Uterus (tissue), 4 donors: ENCODE results near the gene ARHGAP8. TPM values are rescaled to one million over a fixed set of nuclear protein-coding genes. Genes with fewer than 3 reads are reported as not detected.
"Not testable (repeated sequence)": the region's sequence is repeated elsewhere in the genome, so short reads cannot be mapped to it uniquely, and the experiment has no call there.

Experiments used
- DNase-seq, 2 donors: peaks; one replicate each; pipeline ENCODE4 v3.0.0-alpha.2; 2019 to 2020
- H3K27ac ChIP-seq, 2 donors: fragments of 200-600 bp; sonication (generic); 1 replicate in 1 of 2; 2 replicates in 1 of 2; pipeline ENCODE4 v1.5.1; 2016 to 2018
- H3K27me3 ChIP-seq, 2 donors: fragments of 200-600 bp; sonication (generic); one replicate each; pipeline ENCODE4 v1.5.1; 2018 to 2019; ENCODE audit warnings: control low read depth in 1 of 2
- H3K36me3 ChIP-seq, 2 donors: fragments of 200-600 bp; sonication (generic); one replicate each; pipeline ENCODE4 v1.5.1; 2019; ENCODE audit warnings: control low read depth in 1 of 2
- H3K4me1 ChIP-seq, 2 donors: fragments of 200-600 bp; sonication (generic); one replicate each; pipeline ENCODE4 v1.5.1; 2018 to 2019; ENCODE audit warnings: control low read depth in 1 of 2
- H3K4me3 ChIP-seq, 2 donors: fragments of 200-600 bp; sonication (generic); 1 replicate in 1 of 2; 2 replicates in 1 of 2; pipeline ENCODE4 v1.5.1; 2018 to 2019; ENCODE audit warnings: mild to moderate bottlenecking in 1 of 2
- H3K9me3 ChIP-seq, 2 donors: fragments of 200-600 bp; sonication (generic); one replicate each; pipeline ENCODE4 v1.5.1; 2019; ENCODE audit warnings: control low read depth in 1 of 2
- CTCF ChIP-seq, 4 experiments: fragments of 200-600 bp in 2 of 4; fragments of 450-650 bp in 2 of 4; sonication (generic) in 2 of 4; IDR thresholded peaks; one replicate each; pipeline ENCODE4 v1.5.1; 2016 to 2019; ENCODE audit warnings: antibody characterized with exemption in 4 of 4, mild to moderate bottlenecking in 2 of 4, moderate library complexity in 1 of 4
- POLR2A ChIP-seq, 2 donors: fragments of 450-650 bp; IDR thresholded peaks; one replicate each; pipeline ENCODE4 v1.6.1; 2016; ENCODE audit warnings: antibody characterized with exemption in 2 of 2, mild to moderate bottlenecking in 1 of 2, moderate library complexity in 1 of 2
- intact Hi-C: fragments of 100-400 bp; cut with DNase I; formaldehyde crosslinking; loops from one replicate; pipeline ENCODE4 v1.15.1; 2023; ENCODE audit warnings: low total_unique reads
- total RNA-seq, 4 donors: library from RNA; depleted of rRNA in 3 of 4; stranded (reverse); fragments of >200 nt in 3 of 4; gene quantifications; one replicate each; pipeline versions ENCODE4 v1.1.0 to v1.2.4, GENCODE V29; 2014 to 2023
- donor health status: DM: yes; HTN: yes; CAD: no.

Gene ARHGAP8
- total RNA-seq, 4 donors from 2014 or later, result 1.8 to 4.4 TPM; not detected in 2

- no peak for DNase-seq
- Histone ChIP-seq H3K4me3 (no peak overlapping the region), H3K4me1 (no peaks in the 10 kb centered on the region), H3K27me3 (peaks cover 0 to 8% of the 10 kb centered on the region in 2 donors), H3K27ac (no peak overlapping the region), H3K9me3 (no peaks in the 10 kb centered on the region), H3K36me3 (no peaks in the 10 kb centered on the region)
- no peak for TF ChIP-seq POLR2A (IDR thresholded peaks at IDR 0.05)
- TF ChIP-seq CTCF (IDR thresholded peaks at IDR 0.05), result no peak
- intact Hi-C loops, result no loop called here
These were observed 6.3 kb upstream of the ARHGAP8 start for GRCh38 chr22:44745853-44746789.

GRCh38 chr22:44747784-44748127 lies 4.6 kb upstream of the ARHGAP8 start:
- H3K36me3 ChIP-seq, DNase-seq, H3K4me1 ChIP-seq, H3K4me3 ChIP-seq, intact Hi-C loops, H3K9me3 ChIP-seq, H3K27ac ChIP-seq: not testable (repeated sequence)
- peaks cover 0 to 12% of the 10 kb centered on the region in 2 donors for H3K27me3 ChIP-seq

- H3K27ac ChIP-seq, result no peak overlapping the region
- no peak for DNase-seq
- H3K27me3 ChIP-seq, result peaks cover 0 to 18% of the 10 kb centered on the region in 2 donors
- no peak overlapping the region for H3K4me3 ChIP-seq
- H3K9me3 ChIP-seq, result peaks cover 0 to 9% of the 10 kb centered on the region in 2 donors
- TF ChIP-seq CTCF (IDR thresholded peaks at IDR 0.05) (no peak), POLR2A (IDR thresholded peaks at IDR 0.05) (no peak)
- intact Hi-C loops, result no loop called here
- no peaks in the 10 kb centered on the region for H3K36me3 ChIP-seq
- H3K4me1 ChIP-seq, result peaks cover 0 to 5% of the 10 kb centered on the region in 2 donors
These were observed 3.9 kb upstream of the ARHGAP8 start for GRCh38 chr22:44748524-44748923.

GRCh38 chr22:44750481-44750880 lies 1.9 kb upstream of the ARHGAP8 start:
- Histone ChIP-seq H3K27ac (no peak overlapping the region), H3K9me3 (peaks cover 0 to 9% of the 10 kb centered on the region in 2 donors), H3K4me3 (no peak overlapping the region), H3K27me3 (peaks cover 0 to 22% of the 10 kb centered on the region in 2 donors), H3K4me1 (peaks cover 0 to 5% of the 10 kb centered on the region in 2 donors), H3K36me3 (no peaks in the 10 kb centered on the region)
- no peak for DNase-seq
- TF ChIP-seq CTCF (IDR thresholded peaks at IDR 0.05), result no peak
- no peak for TF ChIP-seq POLR2A (IDR thresholded peaks at IDR 0.05)
- intact Hi-C loops, result no loop called here

GRCh38 chr22:44753189-44754042 lies 1.0 kb downstream of the ARHGAP8 start:
- TF ChIP-seq POLR2A (IDR thresholded peaks at IDR 0.05) (no peak), CTCF (IDR thresholded peaks at IDR 0.05) (no peak)

More at GRCh38 chr22:44753189-44754042, 1.0 kb downstream of the ARHGAP8 start:
- Histone ChIP-seq H3K4me1 (peaks cover 0 to 5% of the 10 kb centered on the region in 2 donors), H3K9me3 (peaks cover 0 to 9% of the 10 kb centered on the region in 2 donors), H3K36me3 (no peaks in the 10 kb centered on the region), H3K27me3 (peaks cover 0 to 22% of the 10 kb centered on the region in 2 donors), H3K4me3 (no peak overlapping the region), H3K27ac (no peak overlapping the region)
- DNase-seq, result no peak
- intact Hi-C loops, result no loop called here
